HT-29 (cell line): Measurements from ENCODE around the gene LIMK2. TPM values are rescaled to one million over a fixed set of nuclear protein-coding genes. Genes with fewer than 3 reads are reported as not detected.

Experiments used
- DNase-seq: peaks from one replicate; pipeline ENCODE4 v3.0.0-alpha.2; 2015; ENCODE audit warnings: low spot score
- total RNA-seq: library from RNA; depleted of rRNA; stranded (reverse); fragments of >200 nt; shearing (Covaris generic); gene quantifications from 2 replicates; pipeline ENCODE4 v1.2.3, GENCODE V29; 2014

The LIMK2 gene
- total RNA-seq, 1 experiment from 2014 or later = 24.4 TPM

DNA sequence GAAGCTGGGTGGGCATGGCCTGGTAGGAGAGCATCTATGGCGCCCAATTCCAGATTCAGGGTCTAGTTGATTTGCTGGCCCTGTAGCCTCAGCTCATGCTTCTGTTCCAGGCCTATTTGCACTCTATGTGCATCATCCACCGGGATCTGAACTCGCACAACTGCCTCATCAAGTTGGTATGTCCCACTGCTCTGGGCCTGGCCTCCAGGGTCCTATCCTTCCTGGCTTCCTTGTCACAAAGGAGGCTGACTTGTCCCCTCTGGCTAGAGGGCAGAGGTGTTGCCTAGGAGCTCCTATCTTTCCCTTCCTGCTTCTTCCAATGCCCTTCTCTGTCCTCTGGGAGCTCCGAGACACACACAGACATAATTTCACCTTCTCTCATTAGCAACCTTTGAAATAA, 58.9 kb downstream of the LIMK2 start:
- DNase-seq = no peak

DNA sequence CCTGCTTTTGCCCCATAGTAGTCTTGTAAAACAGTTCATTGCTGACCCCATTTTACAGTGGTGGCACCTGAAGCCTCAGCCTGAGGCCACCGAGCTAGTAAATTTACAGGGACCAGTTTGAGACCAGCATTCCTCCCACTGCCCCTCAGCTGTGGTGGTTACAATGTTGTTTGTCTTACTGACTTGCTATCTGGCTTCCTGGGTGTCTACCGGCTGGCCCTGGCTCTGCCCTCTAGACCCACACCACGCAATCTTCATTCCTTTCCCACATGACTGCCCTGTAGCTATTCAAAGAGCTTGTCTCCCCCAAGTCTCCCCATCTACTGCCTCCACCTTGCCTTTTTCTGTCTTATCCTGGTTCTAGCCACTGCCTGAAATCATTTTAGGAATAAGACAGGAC, 59.4 kb downstream of the LIMK2 start:
- DNase-seq = no peak

DNA sequence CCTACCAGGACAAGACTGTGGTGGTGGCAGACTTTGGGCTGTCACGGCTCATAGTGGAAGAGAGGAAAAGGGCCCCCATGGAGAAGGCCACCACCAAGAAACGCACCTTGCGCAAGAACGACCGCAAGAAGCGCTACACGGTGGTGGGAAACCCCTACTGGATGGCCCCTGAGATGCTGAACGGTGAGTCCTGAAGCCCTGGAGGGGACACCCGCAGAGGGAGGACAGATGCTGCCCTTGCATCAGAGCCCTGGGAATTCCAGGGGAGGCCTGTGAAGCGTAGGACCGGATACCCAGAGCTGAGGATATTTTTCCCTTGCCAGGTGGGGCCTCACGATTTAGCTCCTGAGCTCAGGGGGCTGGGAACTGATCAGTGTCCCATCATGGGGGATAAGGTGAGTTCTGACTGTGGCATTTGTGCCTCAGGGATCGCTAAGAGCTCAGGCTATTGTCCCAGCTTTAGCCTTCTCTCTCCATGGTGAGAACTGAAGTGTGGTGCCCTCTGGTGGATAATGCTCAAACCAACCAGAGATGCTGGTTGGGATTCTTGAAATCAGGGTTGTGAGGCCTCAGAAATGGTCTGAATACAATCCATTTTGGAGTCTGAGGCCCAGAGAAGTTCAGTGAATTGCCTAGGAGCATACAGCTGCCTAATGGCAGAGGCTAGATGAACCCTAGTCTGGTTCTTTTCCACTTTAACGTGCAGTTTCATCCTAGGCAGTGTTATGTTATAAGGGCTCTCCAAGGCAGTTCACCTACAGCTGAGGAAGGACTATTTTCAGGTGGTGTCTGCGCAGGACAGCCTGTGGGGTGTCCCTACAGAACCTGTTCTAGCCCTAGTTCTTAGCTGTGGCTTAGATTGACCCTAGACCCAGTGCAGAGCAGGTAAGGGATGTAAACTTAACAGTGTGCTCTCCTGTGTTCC, 60.7 kb downstream of the LIMK2 start:
- peak; percentile 68 for DNase-seq

DNA sequence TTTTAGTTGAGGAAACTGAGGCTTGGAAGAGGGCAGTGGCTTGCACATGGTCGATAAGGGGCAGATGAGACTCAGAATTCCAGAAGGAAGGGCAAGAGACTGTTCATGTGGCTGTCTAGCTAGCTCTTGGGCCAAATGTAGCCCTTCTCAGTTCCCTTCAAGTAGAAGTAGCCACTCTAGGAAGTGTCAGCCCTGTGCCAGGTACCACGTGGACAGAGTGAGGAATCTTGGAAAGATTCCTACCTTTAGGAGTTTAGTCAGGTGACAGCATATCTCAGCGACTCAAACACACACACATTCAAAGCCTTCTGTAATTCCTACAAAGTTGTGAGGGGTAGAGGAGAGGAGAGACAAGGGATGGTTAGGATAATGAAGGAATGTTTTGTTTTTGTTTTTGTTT, 61.9 kb downstream of the LIMK2 start:
- no peak for DNase-seq

DNA sequence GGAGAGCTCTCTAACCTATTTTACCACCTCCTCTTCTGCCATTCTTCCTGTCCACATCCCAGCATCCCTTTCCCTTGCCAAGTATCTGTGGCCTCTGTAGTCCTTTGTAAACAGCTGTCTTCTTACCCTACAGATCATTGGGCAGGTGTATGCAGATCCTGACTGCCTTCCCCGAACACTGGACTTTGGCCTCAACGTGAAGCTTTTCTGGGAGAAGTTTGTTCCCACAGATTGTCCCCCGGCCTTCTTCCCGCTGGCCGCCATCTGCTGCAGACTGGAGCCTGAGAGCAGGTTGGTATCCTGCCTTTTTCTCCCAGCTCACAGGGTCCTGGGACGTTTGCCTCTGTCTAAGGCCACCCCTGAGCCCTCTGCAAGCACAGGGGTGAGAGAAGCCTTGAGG, 62.9 kb downstream of the LIMK2 start:
- DNase-seq = no peak

DNA sequence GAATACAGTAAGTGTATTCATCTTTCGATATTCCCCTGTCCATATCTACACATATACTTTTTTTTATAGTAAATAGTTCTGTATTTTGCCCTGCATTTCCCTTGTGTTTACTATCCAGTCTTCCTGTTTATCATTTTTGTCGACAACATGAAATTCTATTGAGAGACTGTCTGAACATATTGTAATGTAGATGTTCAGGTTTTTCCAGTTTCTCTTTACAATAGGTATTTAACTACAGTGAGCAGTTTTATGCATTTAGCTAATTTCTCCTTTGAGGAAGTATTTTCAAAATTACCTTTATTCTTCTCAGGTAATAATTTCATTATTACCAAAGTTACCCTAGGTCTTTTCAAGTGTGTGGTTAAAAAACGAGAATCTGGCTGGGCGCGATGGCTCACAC, 63.5 kb downstream of the LIMK2 start:
- no peak for DNase-seq

DNA sequence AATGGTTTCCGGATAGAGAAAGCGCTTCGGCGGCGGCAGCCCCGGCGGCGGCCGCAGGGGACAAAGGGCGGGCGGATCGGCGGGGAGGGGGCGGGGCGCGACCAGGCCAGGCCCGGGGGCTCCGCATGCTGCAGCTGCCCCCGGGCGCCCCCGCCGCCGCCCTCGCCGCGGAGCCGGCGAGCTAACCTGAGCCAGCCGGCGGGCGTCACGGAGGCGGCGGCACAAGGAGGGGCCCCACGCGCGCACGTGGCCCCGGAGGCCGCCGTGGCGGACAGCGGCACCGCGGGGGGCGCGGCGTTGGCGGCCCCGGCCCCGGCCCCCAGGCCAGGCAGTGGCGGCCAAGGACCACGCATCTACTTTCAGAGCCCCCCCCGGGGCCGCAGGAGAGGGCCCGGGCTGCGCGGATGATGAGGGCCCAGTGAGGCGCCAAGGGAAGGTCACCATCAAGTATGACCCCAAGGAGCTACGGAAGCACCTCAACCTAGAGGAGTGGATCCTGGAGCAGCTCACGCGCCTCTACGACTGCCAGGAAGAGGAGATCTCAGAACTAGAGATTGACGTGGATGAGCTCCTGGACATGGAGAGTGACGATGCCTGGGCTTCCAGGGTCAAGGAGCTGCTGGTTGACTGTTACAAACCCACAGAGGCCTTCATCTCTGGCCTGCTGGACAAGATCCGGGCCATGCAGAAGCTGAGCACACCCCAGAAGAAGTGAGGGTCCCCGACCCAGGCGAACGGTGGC, 64.5 kb downstream of the LIMK2 start:
- no peak for DNase-seq

DNA sequence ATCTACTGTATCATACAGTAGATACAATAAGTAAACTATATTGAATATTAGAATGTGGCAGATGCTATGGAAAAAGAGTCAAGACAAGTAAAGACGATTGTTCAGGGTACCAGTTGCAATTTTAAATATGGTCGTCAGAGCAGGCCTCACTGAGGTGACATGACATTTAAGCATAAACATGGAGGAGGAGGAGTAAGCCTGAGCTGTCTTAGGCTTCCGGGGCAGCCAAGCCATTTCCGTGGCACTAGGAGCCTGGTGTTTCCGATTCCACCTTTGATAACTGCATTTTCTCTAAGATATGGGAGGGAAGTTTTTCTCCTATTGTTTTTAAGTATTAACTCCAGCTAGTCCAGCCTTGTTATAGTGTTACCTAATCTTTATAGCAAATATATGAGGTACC, 65.6 kb downstream of the LIMK2 start:
- DNase-seq = no peak

DNA sequence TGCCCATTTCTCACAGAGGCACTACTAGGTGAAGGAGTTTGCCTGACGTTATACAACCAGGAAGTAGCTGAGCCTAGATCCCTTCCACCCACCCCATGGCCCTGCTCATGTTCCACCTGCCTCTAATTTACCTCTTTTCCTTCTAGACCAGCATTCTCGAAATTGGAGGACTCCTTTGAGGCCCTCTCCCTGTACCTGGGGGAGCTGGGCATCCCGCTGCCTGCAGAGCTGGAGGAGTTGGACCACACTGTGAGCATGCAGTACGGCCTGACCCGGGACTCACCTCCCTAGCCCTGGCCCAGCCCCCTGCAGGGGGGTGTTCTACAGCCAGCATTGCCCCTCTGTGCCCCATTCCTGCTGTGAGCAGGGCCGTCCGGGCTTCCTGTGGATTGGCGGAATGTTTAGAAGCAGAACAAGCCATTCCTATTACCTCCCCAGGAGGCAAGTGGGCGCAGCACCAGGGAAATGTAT, 66.1 kb downstream of the LIMK2 start:
- no peak for DNase-seq

DNA sequence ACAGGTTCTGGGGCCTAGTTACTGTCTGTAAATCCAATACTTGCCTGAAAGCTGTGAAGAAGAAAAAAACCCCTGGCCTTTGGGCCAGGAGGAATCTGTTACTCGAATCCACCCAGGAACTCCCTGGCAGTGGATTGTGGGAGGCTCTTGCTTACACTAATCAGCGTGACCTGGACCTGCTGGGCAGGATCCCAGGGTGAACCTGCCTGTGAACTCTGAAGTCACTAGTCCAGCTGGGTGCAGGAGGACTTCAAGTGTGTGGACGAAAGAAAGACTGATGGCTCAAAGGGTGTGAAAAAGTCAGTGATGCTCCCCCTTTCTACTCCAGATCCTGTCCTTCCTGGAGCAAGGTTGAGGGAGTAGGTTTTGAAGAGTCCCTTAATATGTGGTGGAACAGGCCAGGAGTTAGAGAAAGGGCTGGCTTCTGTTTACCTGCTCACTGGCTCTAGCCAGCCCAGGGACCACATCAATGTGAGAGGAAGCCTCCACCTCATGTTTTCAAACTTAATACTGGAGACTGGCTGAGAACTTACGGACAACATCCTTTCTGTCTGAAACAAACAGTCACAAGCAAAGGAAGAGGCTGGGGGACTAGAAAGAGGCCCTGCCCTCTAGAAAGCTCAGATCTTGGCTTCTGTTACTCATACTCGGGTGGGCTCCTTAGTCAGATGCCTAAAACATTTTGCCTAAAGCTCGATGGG, 66.7 kb downstream of the LIMK2 start:
- no peak for DNase-seq

DNA sequence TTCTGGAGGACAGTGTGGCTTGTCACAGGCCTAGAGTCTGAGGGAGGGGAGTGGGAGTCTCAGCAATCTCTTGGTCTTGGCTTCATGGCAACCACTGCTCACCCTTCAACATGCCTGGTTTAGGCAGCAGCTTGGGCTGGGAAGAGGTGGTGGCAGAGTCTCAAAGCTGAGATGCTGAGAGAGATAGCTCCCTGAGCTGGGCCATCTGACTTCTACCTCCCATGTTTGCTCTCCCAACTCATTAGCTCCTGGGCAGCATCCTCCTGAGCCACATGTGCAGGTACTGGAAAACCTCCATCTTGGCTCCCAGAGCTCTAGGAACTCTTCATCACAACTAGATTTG, 67.2 kb downstream of the LIMK2 start:
- no peak for DNase-seq

DNA sequence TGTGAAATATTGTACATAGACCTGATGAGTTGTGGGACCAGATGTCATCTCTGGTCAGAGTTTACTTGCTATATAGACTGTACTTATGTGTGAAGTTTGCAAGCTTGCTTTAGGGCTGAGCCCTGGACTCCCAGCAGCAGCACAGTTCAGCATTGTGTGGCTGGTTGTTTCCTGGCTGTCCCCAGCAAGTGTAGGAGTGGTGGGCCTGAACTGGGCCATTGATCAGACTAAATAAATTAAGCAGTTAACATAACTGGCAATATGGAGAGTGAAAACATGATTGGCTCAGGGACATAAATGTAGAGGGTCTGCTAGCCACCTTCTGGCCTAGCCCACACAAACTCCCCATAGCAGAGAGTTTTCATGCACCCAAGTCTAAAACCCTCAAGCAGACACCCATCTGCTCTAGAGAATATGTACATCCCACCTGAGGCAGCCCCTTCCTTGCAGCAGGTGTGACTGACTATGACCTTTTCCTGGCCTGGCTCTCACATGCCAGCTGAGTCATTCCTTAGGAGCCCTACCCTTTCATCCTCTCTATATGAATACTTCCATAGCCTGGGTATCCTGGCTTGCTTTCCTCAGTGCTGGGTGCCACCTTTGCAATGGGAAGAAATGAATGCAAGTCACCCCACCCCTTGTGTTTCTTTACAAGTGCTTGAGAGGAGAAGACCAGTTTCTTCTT, 67.9 kb downstream of the LIMK2 start:
- DNase-seq = no peak

DNA sequence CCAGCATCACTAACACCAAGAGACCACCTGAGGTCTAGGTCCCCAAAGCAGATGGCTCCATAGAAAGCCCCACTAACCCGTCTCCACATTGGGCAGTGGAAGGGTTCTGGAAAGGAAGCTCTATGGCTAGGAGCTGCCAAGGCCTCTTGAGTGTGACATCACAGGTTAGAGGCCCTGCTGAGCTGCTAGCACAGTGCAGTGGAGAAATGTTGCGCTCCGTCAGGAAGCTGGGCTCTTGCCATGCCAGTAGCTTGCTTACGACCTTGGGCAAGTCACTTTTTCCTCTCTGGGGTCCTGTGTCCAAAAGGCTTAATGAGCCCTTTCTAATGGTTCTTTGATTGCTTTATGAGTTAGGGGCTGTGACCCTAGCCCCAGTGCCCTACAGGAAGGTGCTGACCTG, 69.6 kb downstream of the LIMK2 start:
- no peak for DNase-seq

DNA sequence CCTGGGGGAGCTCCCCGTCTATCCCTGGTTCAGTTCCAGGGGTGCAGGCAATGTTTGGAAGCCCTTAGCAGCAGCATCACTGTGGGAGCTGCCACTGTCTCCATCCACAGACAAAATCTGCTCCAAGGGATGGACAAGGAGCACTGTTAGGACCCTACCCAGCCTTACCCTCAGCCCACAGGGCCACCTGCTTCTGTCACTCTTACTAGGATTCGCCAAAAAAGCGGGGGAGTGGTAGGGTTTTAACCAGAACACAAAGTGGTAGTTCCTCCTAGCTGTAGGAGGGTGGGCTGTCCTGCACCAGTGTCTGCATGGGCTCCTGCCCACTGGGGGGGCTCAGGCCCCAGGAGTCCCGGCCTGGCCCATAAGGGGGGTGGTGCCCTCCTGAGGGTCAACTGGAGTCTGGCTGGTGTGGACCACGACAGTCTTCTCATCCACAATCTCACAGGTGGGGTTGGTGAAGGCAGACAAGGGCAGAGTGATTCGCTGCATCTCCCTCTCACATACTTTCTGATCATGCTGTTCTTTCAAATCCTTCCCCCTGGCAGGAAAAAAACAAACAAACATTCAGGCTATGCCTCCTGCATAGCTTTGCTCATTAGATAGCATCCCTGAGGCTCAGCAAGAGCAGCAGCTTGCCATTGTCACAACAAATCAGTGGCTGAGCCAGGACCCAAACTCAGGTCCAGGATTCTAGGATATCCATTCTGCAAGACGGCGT, 70.8 kb downstream of the LIMK2 start:
- no peak for DNase-seq

DNA sequence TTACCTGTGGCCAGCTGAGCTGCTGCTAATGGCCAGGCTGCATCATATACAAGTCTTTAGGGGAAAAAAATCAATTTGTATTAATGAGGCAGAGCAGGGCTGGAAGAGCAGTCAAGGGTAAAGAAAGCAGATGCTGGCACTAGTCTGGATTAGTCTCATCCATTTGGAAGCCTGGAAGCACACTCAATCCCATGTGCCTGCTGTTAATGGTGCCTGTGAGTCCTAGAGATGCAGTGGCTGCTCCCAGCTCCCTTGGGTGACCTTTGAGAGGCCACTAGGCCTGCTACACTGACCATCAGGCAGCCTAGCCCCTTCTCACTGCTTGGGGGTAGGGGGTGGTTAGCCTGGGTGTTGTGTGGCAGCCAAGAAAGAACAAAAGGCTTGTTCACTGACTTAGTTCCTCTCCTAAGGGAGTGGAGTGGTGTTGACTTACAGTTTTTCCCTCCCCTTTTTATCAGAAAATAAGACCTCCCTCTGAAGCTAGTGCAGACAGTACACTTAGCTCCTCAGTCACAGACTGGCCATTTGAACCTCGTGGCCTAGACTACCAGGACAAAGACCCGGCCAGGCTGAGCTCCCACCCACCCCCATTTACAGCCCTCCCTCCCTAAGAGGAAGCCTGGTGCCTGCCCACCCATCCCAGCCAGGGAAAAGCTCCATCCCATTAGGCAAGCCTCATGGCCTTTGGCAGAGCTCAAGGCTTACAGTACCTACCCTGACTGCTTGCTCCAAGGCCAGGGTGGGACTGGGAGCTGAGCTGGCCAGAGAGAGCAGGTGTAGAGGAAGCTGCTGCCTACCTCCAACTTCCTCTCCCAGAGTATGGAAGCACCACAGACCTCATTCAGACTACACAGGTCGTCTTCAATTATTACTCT, 72.4 kb downstream of the LIMK2 start:
- no peak for DNase-seq

DNA sequence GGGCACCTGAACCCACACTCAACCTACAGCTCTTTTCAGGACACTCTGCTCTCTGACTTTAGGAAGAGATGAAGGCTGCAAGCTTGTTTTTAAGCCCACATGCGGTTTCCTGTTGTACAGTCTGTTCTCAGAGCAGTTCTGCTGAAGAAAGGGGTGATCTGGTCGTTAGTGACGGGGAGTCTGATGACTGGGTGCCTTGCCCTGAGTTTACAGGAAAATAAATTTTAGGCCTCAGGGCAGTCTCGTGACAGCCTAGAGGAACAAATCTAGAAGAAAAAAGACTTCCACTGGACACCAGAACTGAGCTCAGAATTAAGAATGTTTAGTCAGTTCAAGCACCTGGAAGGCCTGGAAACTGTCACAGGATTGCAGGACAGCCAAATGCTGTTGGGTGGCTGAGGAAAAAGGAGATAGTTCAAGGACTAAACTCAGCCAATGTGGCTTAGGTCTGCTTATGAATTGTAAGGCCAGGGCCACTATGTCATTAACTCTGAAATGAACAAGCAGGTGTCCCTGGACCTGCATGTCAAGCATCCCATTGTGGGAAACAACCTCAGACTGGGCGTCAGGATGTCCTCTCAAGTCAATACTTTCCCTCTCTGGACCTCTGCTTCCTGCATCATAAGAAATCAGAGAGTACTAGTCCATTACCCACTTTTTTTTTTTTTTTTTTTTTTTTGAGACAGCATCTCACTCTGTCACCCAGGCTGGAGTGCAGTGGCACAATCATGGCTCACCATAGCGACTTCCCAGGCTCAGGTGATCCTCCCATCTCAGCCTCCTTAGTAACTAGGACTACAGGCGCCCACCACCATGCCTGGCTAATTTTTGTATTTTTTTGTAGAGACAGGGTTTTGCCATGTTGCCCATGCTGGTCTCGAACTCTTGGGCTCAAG, 74.5 kb downstream of the LIMK2 start:
- DNase-seq = no peak

DNA sequence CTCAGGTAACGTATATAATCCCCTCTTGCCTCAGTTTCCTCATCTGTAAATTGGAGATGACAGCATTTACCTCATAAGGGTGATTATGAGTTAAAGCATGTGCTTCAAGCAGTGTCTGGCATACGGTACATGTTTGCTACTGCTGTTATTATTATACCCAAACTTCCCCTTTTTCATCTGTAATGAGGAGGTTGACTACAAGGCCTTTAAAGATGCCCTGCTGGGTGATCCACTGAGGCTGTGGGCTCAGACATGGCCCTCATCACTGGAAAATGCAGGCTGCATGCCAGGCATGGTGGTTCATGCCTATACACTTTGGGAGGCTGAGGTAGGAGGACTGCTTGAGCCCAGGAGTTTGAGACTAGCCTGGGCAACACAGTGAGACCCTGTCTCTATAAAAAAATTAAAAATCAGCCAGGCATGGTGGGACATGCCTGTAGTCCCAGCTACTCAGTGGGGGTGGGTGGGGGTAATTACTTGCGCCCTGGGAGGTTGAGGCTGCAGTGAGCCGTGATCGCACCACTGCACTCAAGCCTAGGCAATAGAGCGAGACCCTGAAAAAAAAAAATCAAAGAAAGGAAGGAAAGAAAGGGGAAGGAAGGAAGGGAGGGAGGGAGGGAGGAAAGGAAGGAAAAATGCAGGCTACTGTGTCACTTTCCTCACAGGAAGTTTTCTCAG, 75.9 kb downstream of the LIMK2 start:
- DNase-seq = no peak

DNA sequence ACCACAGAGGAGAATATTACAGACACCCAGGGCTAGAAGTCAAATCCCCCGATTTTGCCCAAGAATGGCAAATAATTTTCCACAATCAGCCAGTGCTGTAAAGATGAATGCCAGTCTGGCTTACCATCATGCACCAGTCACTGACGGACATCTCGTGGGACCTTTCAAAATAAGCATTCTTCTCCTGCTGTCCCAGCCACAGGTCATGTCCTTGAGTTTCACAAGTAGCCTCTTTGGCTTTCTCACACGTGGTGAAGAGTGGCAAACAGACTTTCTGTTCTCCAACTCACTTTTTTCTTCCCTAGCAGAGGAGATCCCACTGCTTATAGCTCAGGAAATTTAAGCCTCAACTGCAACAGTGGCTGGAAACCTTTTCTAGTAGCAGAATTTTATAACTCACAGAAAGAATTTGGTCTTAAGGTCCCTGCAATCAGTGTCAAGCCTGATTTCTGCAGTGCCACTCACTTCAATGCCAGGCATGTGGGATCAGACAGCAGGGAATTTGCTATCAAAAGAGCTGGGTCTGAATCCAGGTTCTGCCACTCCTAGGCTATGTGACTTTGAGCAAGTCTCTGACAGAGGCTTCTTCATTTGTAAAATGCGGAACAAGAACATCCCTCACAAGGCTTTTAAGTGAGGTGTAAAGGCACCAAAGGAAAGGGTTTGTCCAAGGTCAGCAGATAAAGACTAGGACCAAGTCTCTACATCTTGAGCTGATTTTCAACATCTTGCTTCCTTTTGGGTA, 76.6 kb downstream of the LIMK2 start:
- DNase-seq = no peak
